Measurements from ENCODE around the gene RNF19B. TPM values are rescaled to one million over a fixed set of nuclear protein-coding genes. Genes with fewer than 3 reads are reported as not detected.

Gene RNF19B
- total and polyA plus RNA-seq, 2 of the 13 experiments (the other 11 are each of a cell fraction or from before 2014, with no cell fraction given): 15.3 to 22.5 TPM

- peaks cover 10 to 60% of the 10 kb centered on the region in 2 experiments; a peak in 4 of 5 replicates for H3K27me3 ChIP-seq (ENCODE audit: control insufficient read depth in 1 of 2, insufficient read depth in 2 of 2, low read length in 2 of 2)
- no peak overlapping the region for H3K4me3 ChIP-seq (replicated peaks in 1 of 3; ENCODE audit: insufficient read depth in 1 of 3, low read depth in 2 of 3, low read length in 3 of 3)
- in situ Hi-C loops (cut with HindIII; ENCODE audit: extremely low pct_ligation_motif_present, low pct_unique_long_range_greater_than_20kb) (no loop called here), intact Hi-C loops (cut with micrococcal nuclease; ENCODE audit: unreplicated experiment) (no loop called here)
- no peak for ATAC-seq
- CTCF ChIA-PET (ENCODE audit: low intra/inter-chr PET ratio, low total read pairs): no interaction called here
- TF ChIP-seq NFIC (IDR thresholded peaks at IDR 0.05; ENCODE audit: low read length): no peak
- no peak for TF ChIP-seq RXRB (CRISPR knock-in tag; IDR thresholded peaks at IDR 0.05; ENCODE audit: borderline replicate concordance)
- no peak for TF ChIP-seq ARID2 (CRISPR knock-in tag; IDR thresholded peaks at IDR 0.05; ENCODE audit: borderline replicate concordance)
- TF ChIP-seq ZBED4 (CRISPR knock-in tag; IDR thresholded peaks at IDR 0.05; ENCODE audit: borderline replicate concordance): no peak
- TF ChIP-seq ETS1 (CRISPR knock-in tag; IDR thresholded peaks at IDR 0.05): no peak
- 34% methylated on average over 4 of the region's 7 CpGs for WGBS (ENCODE audit: low lambda C conversion rate)
- POLR2A ChIA-PET: no interaction called here
- H2AFZ ChIP-seq (ENCODE audit: low read length): no peak overlapping the region
- no TSS peak for BruUV-seq (replicated peaks)
- no peak overlapping the region for H3K9ac ChIP-seq (ENCODE audit: insufficient read depth, low read depth, low read length)
- H3K27ac ChIP-seq (ENCODE audit: extremely low read length, insufficient read depth, low read length): no peak overlapping the region
- no peak for FAIRE-seq
- no peaks in the 10 kb centered on the region for H3K4me1 ChIP-seq (ENCODE audit: insufficient read depth, low read length)
- H3K36me3 ChIP-seq (replicated peaks in 1 of 2; ENCODE audit: control insufficient read depth in 1 of 2, insufficient read depth in 2 of 2, low read length in 2 of 2): no peaks in the 10 kb centered on the region
- H4K20me1 ChIP-seq (ENCODE audit: insufficient read depth, low read length): 0 out of 2 replicates have a peak, but pooled peaks cover 2% of the 10 kb centered on the region
- no peak for DNase-seq (ENCODE audit: low spot score)
- no peak overlapping the region for H3K4me2 ChIP-seq (ENCODE audit: low read depth, low read length)
- no peaks in the 10 kb centered on the region for H3K79me2 ChIP-seq (ENCODE audit: insufficient read depth, low read length)
- no peaks in the 10 kb centered on the region for H3K9me3 ChIP-seq (ENCODE audit: low read length)
Measured at GRCh38 chr1:32890516-32891240, 73.9 kb downstream of the RNF19B start.
